Epithelial cell of prostate (primary cell): ENCODE data around the gene CCDC121.

Experiments used
- DNase-seq: peaks from one replicate; pipeline ENCODE4 v3.0.0-alpha.2; 2011; ENCODE audit warnings: low read depth, low spot score
- H3K27ac ChIP-seq: fragments of 450-650 bp; 2 replicates; pipeline ENCODE4 v1.5.1; 2017; ENCODE audit warnings: mild to moderate bottlenecking

CCDC121 gene

DNA sequence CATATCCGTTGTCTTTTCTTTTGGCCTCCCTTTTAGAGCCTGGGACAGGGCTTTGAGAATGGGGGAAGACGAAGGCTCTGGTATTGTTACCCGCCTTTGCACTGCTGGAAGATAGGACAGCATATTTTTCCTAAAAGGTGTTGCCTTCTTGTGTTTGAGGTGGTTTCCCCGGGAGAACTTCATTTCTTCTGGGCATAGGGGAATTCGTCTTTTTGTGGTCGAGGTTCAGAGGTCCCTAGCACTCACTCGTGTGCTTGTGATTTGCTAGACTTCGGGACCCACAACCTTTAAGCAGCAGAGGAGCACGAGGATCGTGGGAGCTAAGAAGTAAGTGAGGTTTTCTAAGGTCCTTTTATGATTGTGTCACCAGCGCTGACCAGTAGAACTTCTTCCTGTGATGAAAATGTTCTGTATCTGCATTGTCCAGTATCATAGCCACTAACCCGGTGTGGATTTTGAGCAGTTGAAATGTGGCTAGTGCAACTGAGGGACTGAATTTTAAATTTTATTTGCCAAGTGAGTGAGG lies 45.4 kb downstream of the CCDC121 start:
- DNase-seq: no peak
- H3K27ac ChIP-seq: peak overlapping the region; percentile 61

DNA sequence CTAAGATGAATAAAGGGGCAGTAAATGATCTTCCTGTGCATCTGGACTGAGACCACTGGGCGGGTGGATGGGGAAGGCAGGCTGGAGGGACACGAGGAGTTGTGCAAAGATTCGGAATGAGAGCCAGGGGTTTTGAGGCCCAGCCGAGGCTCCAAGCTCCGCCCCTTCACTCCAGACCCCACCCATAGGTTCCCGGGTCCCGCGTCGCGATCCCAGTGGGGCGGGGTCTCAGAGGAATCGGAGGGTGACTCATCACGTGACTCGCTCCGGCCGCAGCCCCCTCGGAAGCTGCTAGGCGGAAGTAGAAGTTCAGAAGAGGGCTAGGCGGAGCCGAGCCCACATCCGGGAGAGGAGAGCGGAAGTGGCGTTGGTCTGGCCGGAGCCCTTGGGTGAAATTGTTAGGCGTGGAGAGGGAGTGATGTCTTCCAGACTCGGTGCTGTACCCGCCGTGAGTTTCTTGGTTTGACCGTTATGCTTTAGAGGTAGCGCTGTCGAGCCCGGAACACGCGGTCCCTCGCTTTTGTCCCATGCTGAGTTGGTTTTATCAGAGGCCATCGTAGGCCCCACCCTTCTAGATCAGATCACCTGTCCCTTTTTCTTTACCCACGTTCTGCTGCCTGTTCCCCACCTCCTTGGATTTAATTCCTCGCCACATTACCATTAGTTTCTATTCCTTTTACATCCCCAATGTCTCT lies 46.0 kb downstream of the CCDC121 start, which contains the start of gene ZNF512:
Gene ZNF512, plus strand, starts transcription at position 348 of the 695 bp plus-strand sequence. Its CDS starts 71 bp downstream, at position 419.
- DNase-seq: no peak
- H3K27ac ChIP-seq: peak within 1 kb of the TSS; percentile 61

DNA sequence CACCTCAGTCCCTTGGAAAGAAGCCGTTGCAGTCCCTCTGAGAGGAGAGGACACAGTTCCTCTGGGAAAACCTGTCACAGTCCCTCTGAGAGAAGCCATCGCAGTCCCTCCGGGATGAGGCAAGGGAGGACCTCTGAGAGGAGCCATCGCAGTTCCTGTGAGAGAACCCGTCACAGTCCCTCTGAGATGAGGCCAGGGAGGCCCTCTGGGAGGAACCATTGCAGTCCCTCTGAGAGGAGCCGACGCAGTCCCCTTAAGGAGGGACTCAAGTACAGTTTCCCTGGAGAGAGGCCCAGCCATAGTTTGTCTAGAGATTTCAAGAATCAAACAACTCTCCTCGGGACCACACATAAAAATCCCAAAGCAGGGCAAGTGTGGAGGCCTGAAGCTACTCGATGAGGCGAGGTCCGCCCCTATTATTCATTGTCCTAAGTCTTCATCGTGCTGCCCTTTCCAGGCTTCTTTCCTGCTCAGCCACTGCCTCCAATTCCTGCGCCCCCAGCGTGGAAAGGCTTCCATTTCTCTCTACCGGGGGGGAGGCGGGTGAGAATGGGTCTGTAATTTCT lies 46.6 kb downstream of the CCDC121 start:
- DNase-seq: no peak
- H3K27ac ChIP-seq: peak overlapping the region; percentile 61

DNA sequence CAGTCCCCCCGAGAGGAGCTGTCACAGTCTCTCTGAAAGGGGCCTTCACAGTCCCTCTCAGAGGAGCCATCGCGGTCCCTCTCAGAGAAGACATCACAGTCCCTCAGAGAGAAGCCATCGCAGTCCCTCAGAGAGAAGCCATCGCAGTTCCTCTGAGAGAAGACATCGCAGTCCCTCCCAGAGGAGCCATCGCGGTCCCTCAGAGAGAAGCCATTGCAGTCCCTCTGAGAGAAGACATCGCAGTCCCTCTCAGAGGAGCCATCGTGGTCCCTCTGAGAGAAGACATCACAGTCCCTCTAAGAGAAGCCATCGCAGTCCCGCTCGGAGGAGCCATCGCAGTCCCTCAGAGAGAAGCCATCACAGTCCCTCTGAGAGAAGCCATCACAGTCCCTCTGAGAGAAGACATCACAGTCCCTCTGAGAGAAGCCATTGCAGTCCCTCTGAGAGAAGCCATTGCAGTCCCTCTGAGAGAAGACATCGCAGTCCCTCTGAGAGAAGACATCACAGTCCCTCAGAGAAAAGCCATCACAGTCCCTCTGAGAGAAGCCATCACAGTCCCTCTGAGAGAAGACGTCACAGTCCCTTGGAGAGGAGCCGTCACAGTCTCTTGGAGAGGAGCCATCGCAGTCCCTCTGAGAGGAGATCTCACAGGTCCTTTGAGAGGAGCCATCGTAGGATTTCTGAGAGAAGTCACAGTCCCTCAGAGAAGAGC lies 47.2 kb downstream of the CCDC121 start:
- H3K27ac ChIP-seq: no peak overlapping the region

More for the DNA sequence above, 47.2 kb downstream of the CCDC121 start:
- DNase-seq: no peak
